Mesenchymal stem cell (in vitro differentiated cells and primary cell): ENCODE data around the gene CELF5.

Experiments
- DNase-seq: peaks from one replicate; pipeline ENCODE4 v3.0.0-alpha.2; 2013
- H2AFZ ChIP-seq: one replicate; pipeline ENCODE4 v1.6.1; 2013; ENCODE audit warnings: low read depth, mild to moderate bottlenecking, control low read depth, inconsistent platforms, low read length, moderate library complexity
- H2AK5ac ChIP-seq: 2 replicates; pipeline ENCODE4 v1.6.1; 2013; ENCODE audit warnings: low read length, moderate library complexity, mild to moderate bottlenecking, inconsistent platforms; ENCODE audit not compliant: severe bottlenecking
- H2BK120ac ChIP-seq: one replicate; pipeline ENCODE4 v1.6.1; 2013; ENCODE audit warnings: low read depth, mild to moderate bottlenecking, inconsistent platforms, low read length, moderate library complexity
- H2BK12ac ChIP-seq, 2 experiments: one replicate each; pipeline ENCODE4 v1.6.1; 2013; ENCODE audit warnings: inconsistent platforms in 2 of 2, low read length in 2 of 2, mild to moderate bottlenecking in 2 of 2, moderate library complexity in 2 of 2, control low read depth in 1 of 2
- H2BK15ac ChIP-seq: one replicate; pipeline ENCODE4 v1.6.1; 2013; ENCODE audit warnings: mild to moderate bottlenecking, low read depth, inconsistent platforms; ENCODE audit not compliant: poor library complexity, severe bottlenecking
- H2BK5ac ChIP-seq: 2 replicates; pipeline ENCODE4 v1.6.1; 2013; ENCODE audit warnings: low read depth, mild to moderate bottlenecking, low read length, control low read depth, inconsistent platforms; ENCODE audit not compliant: poor library complexity, severe bottlenecking
- H3K14ac ChIP-seq, 2 experiments: one replicate each; pipeline ENCODE4 v1.6.1; 2013; ENCODE audit warnings: inconsistent platforms in 2 of 2, low read length in 2 of 2, control low read depth in 1 of 2, mild to moderate bottlenecking in 1 of 2, moderate library complexity in 1 of 2
- H3K18ac ChIP-seq, 2 experiments: one replicate each; pipeline ENCODE4 v1.6.1; 2013; ENCODE audit warnings: inconsistent platforms in 2 of 2, low read length in 2 of 2, control low read depth in 1 of 2, low read depth in 1 of 2, mild to moderate bottlenecking in 1 of 2
- H3K23ac ChIP-seq, 2 experiments: one replicate each; pipeline ENCODE4 v1.6.1; 2013; ENCODE audit warnings: inconsistent platforms in 2 of 2, low read length in 2 of 2, mild to moderate bottlenecking in 2 of 2, moderate library complexity in 2 of 2, control low read depth in 1 of 2
- H3K27ac ChIP-seq: 2 replicates; pipeline ENCODE4 v1.5.1; 2013; ENCODE audit warnings: mild to moderate bottlenecking, moderate library complexity, low read length, control low read depth, inconsistent platforms; ENCODE audit not compliant: poor library complexity, severe bottlenecking
- H3K27me3 ChIP-seq, 2 experiments: 2 replicates each; pipeline versions ENCODE4 v1.6.1 to v1.7.0; 2013; ENCODE audit warnings: low read length in 2 of 2, mild to moderate bottlenecking in 2 of 2, moderate library complexity in 2 of 2, control low read depth in 1 of 2, inconsistent platforms in 1 of 2; ENCODE audit not compliant: control insufficient read depth in 1 of 2, insufficient read depth in 1 of 2
- H3K36me3 ChIP-seq, 2 experiments: 2 replicates each; pipeline versions ENCODE4 v1.6.1 to v1.7.0; 2013; ENCODE audit warnings: low read length in 2 of 2, control low read depth in 1 of 2, inconsistent platforms in 1 of 2, low read depth in 1 of 2, mild to moderate bottlenecking in 1 of 2; ENCODE audit not compliant: insufficient read depth in 2 of 2, control insufficient read depth in 1 of 2
- H3K4ac ChIP-seq, 2 experiments: one replicate each; pipeline ENCODE4 v1.6.1; 2013; ENCODE audit warnings: inconsistent platforms in 2 of 2, low read length in 2 of 2, mild to moderate bottlenecking in 2 of 2, moderate library complexity in 2 of 2, control low read depth in 1 of 2, low read depth in 1 of 2
- H3K4me1 ChIP-seq: 2 replicates; pipeline ENCODE4 v1.6.1; 2013; ENCODE audit warnings: low read depth, low read length, control low read depth; ENCODE audit not compliant: control insufficient read depth, insufficient read depth
- H3K4me2 ChIP-seq: 2 replicates; pipeline ENCODE4 v1.6.1; 2013; ENCODE audit warnings: low read length, mild to moderate bottlenecking, inconsistent platforms; ENCODE audit not compliant: poor library complexity, severe bottlenecking
- H3K4me3 ChIP-seq, 2 experiments: 2 replicates each; pipeline versions ENCODE4 v1.5.1 to v1.7.0; 2013; ENCODE audit warnings: low read length in 2 of 2, mild to moderate bottlenecking in 2 of 2, control low read depth in 1 of 2, low read depth in 1 of 2; ENCODE audit not compliant: insufficient read depth in 1 of 2
- H3K79me1 ChIP-seq: replicated peaks from 2 replicates; pipeline ENCODE4 v1.6.1; 2013; ENCODE audit warnings: mild to moderate bottlenecking, control low read depth, low read length, inconsistent platforms; ENCODE audit not compliant: poor library complexity, severe bottlenecking
- H3K9ac ChIP-seq: 2 replicates; pipeline ENCODE4 v1.7.0; 2013; ENCODE audit warnings: mild to moderate bottlenecking, low read length, moderate library complexity
- H3K9me3 ChIP-seq: 2 replicates; pipeline ENCODE4 v1.7.0; 2013; ENCODE audit warnings: mild to moderate bottlenecking, low read length; ENCODE audit not compliant: control insufficient read depth
- H4K8ac ChIP-seq: one replicate; pipeline ENCODE4 v1.6.1; 2013; ENCODE audit warnings: inconsistent platforms, mild to moderate bottlenecking, low read length, moderate library complexity
- H4K91ac ChIP-seq: one replicate; pipeline ENCODE4 v1.6.1; 2013; ENCODE audit warnings: mild to moderate bottlenecking, low read length, inconsistent platforms
- WGBS: methylation state at CpG from one replicate; pipeline ENCODE4 v1.1.7; 2013; ENCODE audit warnings: mixed read lengths; 5-methylcytosine and 5-hydroxymethylcytosine counted together

CELF5 gene

GRCh38 chr19:3193256-3194105 lies 31.0 kb upstream of the CELF5 start:
- no peak overlapping the region for H3K4ac ChIP-seq
- H3K36me3 ChIP-seq = peaks cover 28 to 73% of the 10 kb centered on the region in 2 experiments
- peaks cover 57% of the 10 kb centered on the region for H3K79me1 ChIP-seq
- no peak overlapping the region for H3K23ac ChIP-seq
- H3K14ac ChIP-seq = no peak overlapping the region
- no peak overlapping the region for H2BK12ac ChIP-seq
- H2AK5ac ChIP-seq = no peak overlapping the region
- WGBS = 97% methylated on average over 40 of the region's 40 CpGs
- no peak overlapping the region for H2AFZ ChIP-seq
- no peak overlapping the region for H3K9ac ChIP-seq
- H4K8ac ChIP-seq = no peak overlapping the region
- no peak overlapping the region for H3K18ac ChIP-seq
- H3K27me3 ChIP-seq = no peaks in the 10 kb centered on the region
- no peak overlapping the region for H2BK15ac ChIP-seq
- no peak overlapping the region for H2BK5ac ChIP-seq
- no peaks in the 10 kb centered on the region for H3K9me3 ChIP-seq
- no peak overlapping the region for H3K4me2 ChIP-seq
- no peak overlapping the region for H4K91ac ChIP-seq
- H2BK120ac ChIP-seq = no peak overlapping the region
- no peak overlapping the region for H3K27ac ChIP-seq
- no peak for DNase-seq
- peaks cover 8% of the 10 kb centered on the region for H3K4me1 ChIP-seq
- H3K4me3 ChIP-seq = no peak overlapping the region

DNA sequence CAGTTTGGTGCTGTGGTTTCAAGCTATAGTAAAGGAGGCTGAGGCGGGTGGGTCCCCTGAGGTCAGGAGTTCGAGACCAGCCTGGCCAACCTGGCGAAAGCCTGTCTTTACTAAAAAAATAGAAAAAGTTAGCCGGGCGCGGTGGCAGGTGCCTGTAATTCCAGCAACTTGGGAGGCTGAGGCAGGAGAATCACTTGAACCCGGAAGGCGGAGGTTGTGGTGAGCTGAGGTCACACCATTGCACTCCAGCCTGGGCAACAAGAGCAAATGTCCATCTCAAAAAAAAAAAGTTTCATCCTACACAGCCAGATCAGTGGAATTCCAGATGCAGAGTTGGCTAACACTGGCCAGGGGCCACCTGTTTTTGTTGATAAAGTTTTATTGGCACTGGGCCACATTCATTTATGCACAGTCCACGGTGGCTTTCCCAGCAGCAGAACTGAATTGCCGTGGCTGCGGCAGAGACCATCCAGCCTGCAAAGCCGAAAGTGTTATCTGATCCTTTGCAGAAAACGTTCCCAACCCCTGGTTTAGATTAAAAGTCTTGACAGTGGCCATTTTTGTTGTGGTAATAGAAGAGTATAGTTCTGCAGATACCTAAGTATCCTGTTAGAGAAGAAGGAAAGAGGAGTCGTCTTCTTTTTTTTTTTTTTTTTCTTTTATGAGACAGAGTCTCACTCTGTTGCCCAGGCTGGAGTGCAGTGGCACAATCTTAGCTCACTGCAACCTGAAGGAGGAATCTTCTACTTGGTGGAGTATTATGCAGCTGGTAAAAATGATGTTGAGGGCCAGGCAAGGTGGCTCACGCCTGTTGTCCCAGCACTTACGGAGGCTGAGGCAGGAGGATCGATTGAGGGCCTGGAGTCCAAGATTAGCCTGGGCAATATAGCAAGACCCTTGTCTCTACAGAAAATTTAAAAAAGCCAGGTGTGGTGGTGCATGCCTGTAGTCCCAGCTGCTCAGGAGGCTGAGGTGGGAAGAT lies 30.1 kb upstream of the CELF5 start:
- H4K91ac ChIP-seq = no peak overlapping the region
- no peak overlapping the region for H3K14ac ChIP-seq
- DNase-seq = no peak
- no peak overlapping the region for H3K9ac ChIP-seq
- no peak overlapping the region for H2BK15ac ChIP-seq
- H3K27me3 ChIP-seq = no peaks in the 10 kb centered on the region
- H3K79me1 ChIP-seq = peaks cover 52% of the 10 kb centered on the region
- no peak overlapping the region for H2BK5ac ChIP-seq
- no peak overlapping the region for H2BK12ac ChIP-seq
- peaks cover 8% of the 10 kb centered on the region for H3K4me1 ChIP-seq
- H3K4me3 ChIP-seq = no peak overlapping the region
- no peak overlapping the region for H2AFZ ChIP-seq
- no peak overlapping the region for H2AK5ac ChIP-seq
- no peaks in the 10 kb centered on the region for H3K9me3 ChIP-seq
- WGBS = 94% methylated on average over 17 of the region's 17 CpGs
- H3K27ac ChIP-seq = no peak overlapping the region
- no peak overlapping the region for H3K18ac ChIP-seq
- no peak overlapping the region for H3K23ac ChIP-seq
- no peak overlapping the region for H2BK120ac ChIP-seq
- no peak overlapping the region for H4K8ac ChIP-seq
- H3K4me2 ChIP-seq = no peak overlapping the region
- H3K36me3 ChIP-seq = peaks cover 28 to 73% of the 10 kb centered on the region in 2 experiments
- no peak overlapping the region for H3K4ac ChIP-seq

DNA sequence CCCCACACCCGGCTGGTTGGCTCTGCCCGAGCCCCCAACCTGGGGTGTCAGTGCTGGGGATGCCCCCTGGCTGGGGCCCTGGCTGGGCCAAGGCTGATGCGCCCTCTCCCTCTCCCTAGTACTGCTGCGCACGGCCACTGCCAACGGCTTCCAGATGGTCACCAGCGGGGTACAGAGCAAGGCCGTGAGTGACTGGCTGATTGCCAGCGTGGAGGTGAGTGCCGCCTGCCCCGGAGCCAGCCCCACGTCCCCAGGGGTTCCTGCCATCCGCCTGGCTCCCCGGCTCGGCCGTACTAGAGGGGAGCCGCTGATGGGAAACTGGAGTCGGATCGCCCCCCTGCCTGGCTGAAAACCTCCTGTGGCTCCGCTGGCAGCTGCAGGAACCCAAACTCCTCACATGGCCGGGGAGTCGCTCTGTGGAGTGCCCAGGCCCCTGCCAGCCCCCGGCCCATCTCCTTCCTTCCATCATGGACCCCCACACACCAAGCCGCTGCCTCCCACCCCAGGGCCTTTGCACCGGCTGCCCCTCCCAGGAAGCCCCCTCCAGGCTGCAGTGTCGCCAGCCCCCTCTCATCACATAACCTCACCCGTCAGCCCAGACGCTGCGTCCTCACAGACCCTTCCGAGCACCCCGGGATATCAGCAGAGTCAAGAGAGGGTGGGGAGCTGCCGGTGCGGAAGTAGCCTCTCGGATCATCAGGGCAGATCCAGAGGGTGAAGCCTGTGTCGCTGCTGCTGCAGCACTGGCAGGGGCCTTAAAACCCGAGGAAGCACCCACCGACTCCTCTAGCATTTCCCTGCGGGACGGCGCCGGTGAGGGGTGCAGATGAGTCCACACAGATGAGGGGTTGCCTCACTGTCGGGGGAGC lies 28.2 kb upstream of the CELF5 start:
- 96% methylated on average over 42 of the region's 42 CpGs for WGBS
- Histone ChIP-seq H3K9me3 (no peaks in the 10 kb centered on the region), H3K4ac (no peak overlapping the region), H3K18ac (no peak overlapping the region), H2BK12ac (no peak overlapping the region), H4K91ac (no peak overlapping the region), H3K36me3 (peaks cover 27 to 66% of the 10 kb centered on the region in 2 experiments), H3K4me3 (no peak overlapping the region), H4K8ac (no peak overlapping the region), H2BK120ac (no peak overlapping the region), H2BK5ac (no peak overlapping the region), H2AK5ac (no peak overlapping the region), H2AFZ (no peak overlapping the region), H3K4me2 (no peak overlapping the region), H3K9ac (no peak overlapping the region), H3K4me1 (no peaks in the 10 kb centered on the region), H3K79me1 (peaks cover 45% of the 10 kb centered on the region), H3K27ac (no peak overlapping the region), H3K23ac (no peak overlapping the region), H2BK15ac (no peak overlapping the region), H3K27me3 (no peaks in the 10 kb centered on the region), H3K14ac (no peak overlapping the region)
- DNase-seq = no peak
